ENCODE results near the gene BCL2L15.

Gene BCL2L15

DNA sequence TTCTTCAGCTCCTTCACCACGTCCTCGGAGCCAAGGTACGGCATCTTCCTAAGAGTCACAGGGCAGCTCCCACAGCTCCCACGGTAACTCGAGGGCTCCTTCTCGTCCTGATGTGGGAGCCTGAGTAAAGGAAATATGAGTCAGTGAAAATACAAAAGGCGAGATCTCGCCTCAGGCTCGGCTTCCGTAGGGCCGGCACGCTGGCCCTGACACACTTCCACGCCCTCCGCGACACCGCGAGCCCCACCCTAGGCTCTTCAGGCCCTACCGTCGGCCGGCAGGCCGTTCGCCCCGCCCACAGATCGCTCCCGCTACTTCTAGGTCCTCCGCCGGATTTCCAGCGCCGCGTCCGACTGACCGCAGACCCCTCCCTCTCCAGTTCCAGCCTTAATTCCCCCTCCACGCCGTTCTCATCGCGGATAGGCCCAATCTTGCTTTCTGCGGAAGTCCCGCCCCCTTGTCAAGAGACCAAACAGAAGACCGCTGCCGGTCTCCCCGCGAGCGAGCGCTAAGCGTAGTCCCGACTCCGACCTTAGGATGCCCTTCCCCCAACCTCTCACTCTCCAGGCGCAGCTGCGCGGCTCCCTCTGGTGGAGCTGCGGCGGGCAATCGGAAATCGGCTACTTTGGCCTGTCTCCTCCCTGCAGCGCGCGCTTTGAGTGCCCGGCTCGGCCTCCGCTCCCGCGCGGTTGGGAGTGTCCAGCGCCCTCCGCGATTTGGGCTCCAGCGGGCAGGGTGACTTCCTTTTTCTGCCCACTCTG, 17.5 kb upstream of the BCL2L15 start, which contains the start of the genes AP4B1 and DCLRE1B:
AP4B1 (minus strand) TSS at position 126 of the 761 bp plus-strand sequence; CDS start at position 44, 82 bp downstream.
DCLRE1B (plus strand) TSS at position 653 of the 761 bp plus-strand sequence. CDS start 261 bp downstream, outside the sequence.
- Histone ChIP-seq H3K79me1 (ENCODE audit: low read length) (peaks cover 5% of the 10 kb centered on the region), H3K4ac (ENCODE audit: low read depth, low read length) (peak within 1 kb of the TSS; percentile 64), H4K8ac (ENCODE audit: low read depth, low read length) (no peak within 1 kb of the TSS), H3K23ac (ENCODE audit: low read length) (no peak within 1 kb of the TSS), H2BK120ac (ENCODE audit: low read depth, low read length) (no peak within 1 kb of the TSS), H3K18ac (ENCODE audit: low read length) (peak within 1 kb of the TSS; percentile 64), H3K56ac (ENCODE audit: low read length) (peak within 1 kb of the TSS; percentile 92), H3K4me1 (ENCODE audit: control insufficient read depth, low read depth, low read length) (peaks cover 2% of the 10 kb centered on the region), H3K79me2 (ENCODE audit: control insufficient read depth, insufficient read depth, low read length) (peaks cover 2% of the 10 kb centered on the region), H2AK5ac (ENCODE audit: low read length) (no peak within 1 kb of the TSS), H3K27me3 (ENCODE audit: insufficient read depth, low read length, poor library complexity) (no peaks in the 10 kb centered on the region), H2BK15ac (replicated peaks; ENCODE audit: low read depth) (no peak within 1 kb of the TSS), H2BK5ac (ENCODE audit: low read length) (peak within 1 kb of the TSS; percentile 73), H3K4me3 (ENCODE audit: low read length) (peak within 1 kb of the TSS; percentile 98), H3K4me2 (ENCODE audit: low read length) (peak within 1 kb of the TSS; percentile 87), H3K9ac (ENCODE audit: low read length) (peak within 1 kb of the TSS; percentile 98), H4K5ac (ENCODE audit: low read length) (no peak within 1 kb of the TSS), H3K27ac (ENCODE audit: low read depth, low read length) (peak within 1 kb of the TSS; percentile 65), H3K36me3 (ENCODE audit: control insufficient read depth, insufficient read depth, low read length) (peaks cover 2% of the 10 kb centered on the region)
- WGBS (ENCODE audit: extremely low coverage, insufficient coverage, low lambda C conversion rate) = no CpG with 5 or more reads among the region's 67 CpGs
- DNase-seq = peak; percentile 100

DNA sequence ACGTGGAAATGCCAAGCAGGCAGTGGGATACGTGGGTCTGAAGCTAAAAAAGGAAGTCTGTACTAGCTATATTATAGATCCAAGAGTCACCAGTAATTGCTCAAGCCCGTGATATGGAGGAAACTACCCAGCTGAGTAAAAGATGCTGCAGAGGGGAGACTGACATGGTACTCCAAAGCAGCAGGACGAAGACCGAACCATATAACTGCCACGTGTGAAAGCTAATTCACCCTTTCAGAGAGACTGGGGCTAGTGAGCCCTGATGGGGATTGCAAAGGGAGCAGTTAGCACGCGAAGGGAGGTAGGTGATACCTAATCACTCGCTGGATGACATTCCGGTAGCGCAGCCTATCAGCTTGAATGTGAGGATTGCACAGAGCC, 16.9 kb upstream of the BCL2L15 start:
- no peak overlapping the region for H3K23ac ChIP-seq (ENCODE audit: low read length)
- peak overlapping the region; percentile 92 for H3K56ac ChIP-seq (ENCODE audit: low read length)
- H3K79me2 ChIP-seq (ENCODE audit: control insufficient read depth, insufficient read depth, low read length) = peaks cover 2% of the 10 kb centered on the region
- H2BK5ac ChIP-seq (ENCODE audit: low read length) = no peak overlapping the region
- H3K4ac ChIP-seq (ENCODE audit: low read depth, low read length) = no peak overlapping the region
- peaks cover 2% of the 10 kb centered on the region for H3K4me1 ChIP-seq (ENCODE audit: control insufficient read depth, low read depth, low read length)
- no peak overlapping the region for H3K18ac ChIP-seq (ENCODE audit: low read length)
- no peak overlapping the region for H4K8ac ChIP-seq (ENCODE audit: low read depth, low read length)
- no peak overlapping the region for H4K5ac ChIP-seq (ENCODE audit: low read length)
- peak; percentile 89 for DNase-seq
- WGBS (ENCODE audit: extremely low coverage, insufficient coverage, low lambda C conversion rate) = no CpG with 5 or more reads among the region's 11 CpGs
- H3K79me1 ChIP-seq (ENCODE audit: low read length) = peaks cover 5% of the 10 kb centered on the region
- no peak overlapping the region for H2BK120ac ChIP-seq (ENCODE audit: low read depth, low read length)
- H3K9ac ChIP-seq (ENCODE audit: low read length) = peak overlapping the region; percentile 85
- H3K4me2 ChIP-seq (ENCODE audit: low read length) = peak overlapping the region; percentile 87
- H3K36me3 ChIP-seq (ENCODE audit: control insufficient read depth, insufficient read depth, low read length) = peaks cover 2% of the 10 kb centered on the region
- no peak overlapping the region for H2BK15ac ChIP-seq (replicated peaks; ENCODE audit: low read depth)
- peak overlapping the region; percentile 92 for H3K4me3 ChIP-seq (ENCODE audit: low read length)
- H2AK5ac ChIP-seq (ENCODE audit: low read length) = no peak overlapping the region
- peak overlapping the region; percentile 30 for H3K27ac ChIP-seq (ENCODE audit: low read depth, low read length)
- H3K27me3 ChIP-seq (ENCODE audit: insufficient read depth, low read length, poor library complexity) = no peaks in the 10 kb centered on the region

DNA sequence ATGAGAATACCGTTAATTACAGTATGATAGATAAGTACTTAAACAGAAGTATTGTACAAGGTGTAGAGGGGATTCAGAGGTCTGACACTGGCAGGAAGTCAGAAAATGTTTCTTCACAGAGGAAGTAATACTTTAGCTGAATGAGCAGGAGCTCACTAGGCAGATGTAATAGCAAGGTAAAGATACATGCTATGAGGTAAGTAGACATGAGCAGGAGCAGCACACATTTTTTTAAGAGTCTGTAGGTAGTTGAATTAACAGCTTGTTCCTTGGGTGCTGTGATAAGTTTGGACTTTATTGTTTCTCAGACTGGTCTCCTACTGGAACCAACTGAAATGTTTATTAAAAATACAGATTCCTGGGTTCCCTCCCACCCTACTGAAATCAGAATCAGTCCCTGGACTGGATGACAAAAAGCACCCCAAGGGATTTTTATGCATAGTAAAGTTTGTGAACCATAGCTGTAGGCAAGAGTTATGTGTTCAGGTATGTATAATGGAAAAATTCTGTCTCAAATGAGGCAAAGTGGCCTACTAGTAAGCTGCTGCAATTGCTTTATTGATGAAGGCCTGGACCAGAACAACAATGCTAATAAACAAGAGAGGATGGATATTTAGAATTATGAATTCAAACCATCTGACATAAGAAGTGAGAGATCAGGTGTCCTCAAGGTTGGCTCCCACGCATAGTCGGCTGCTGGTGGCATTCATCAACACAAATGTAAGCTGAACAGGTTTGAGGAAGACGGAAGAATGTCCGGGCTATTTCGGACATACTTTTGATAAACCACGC, 16.3 kb upstream of the BCL2L15 start:
- Histone ChIP-seq H3K4me3 (ENCODE audit: low read length) (peak overlapping the region; percentile 92), H3K79me1 (ENCODE audit: low read length) (peaks cover 5% of the 10 kb centered on the region), H3K4me1 (ENCODE audit: control insufficient read depth, low read depth, low read length) (peaks cover 2% of the 10 kb centered on the region), H2BK5ac (ENCODE audit: low read length) (no peak overlapping the region), H2AK5ac (ENCODE audit: low read length) (no peak overlapping the region), H3K18ac (ENCODE audit: low read length) (no peak overlapping the region), H3K27me3 (ENCODE audit: insufficient read depth, low read length, poor library complexity) (no peaks in the 10 kb centered on the region), H4K5ac (ENCODE audit: low read length) (no peak overlapping the region), H3K56ac (ENCODE audit: low read length) (peak overlapping the region; percentile 92), H4K8ac (ENCODE audit: low read depth, low read length) (no peak overlapping the region), H3K4ac (ENCODE audit: low read depth, low read length) (no peak overlapping the region), H3K23ac (ENCODE audit: low read length) (no peak overlapping the region), H3K9ac (ENCODE audit: low read length) (peak overlapping the region; percentile 85), H2BK15ac (replicated peaks; ENCODE audit: low read depth) (no peak overlapping the region), H3K79me2 (ENCODE audit: control insufficient read depth, insufficient read depth, low read length) (peaks cover 2% of the 10 kb centered on the region), H3K4me2 (ENCODE audit: low read length) (peak overlapping the region; percentile 87), H2BK120ac (ENCODE audit: low read depth, low read length) (no peak overlapping the region), H3K27ac (ENCODE audit: low read depth, low read length) (no peak overlapping the region), H3K36me3 (ENCODE audit: control insufficient read depth, insufficient read depth, low read length) (peaks cover 1% of the 10 kb centered on the region)
- no CpG with 5 or more reads among the region's 7 CpGs for WGBS (ENCODE audit: extremely low coverage, insufficient coverage, low lambda C conversion rate)
- DNase-seq = no peak

DNA sequence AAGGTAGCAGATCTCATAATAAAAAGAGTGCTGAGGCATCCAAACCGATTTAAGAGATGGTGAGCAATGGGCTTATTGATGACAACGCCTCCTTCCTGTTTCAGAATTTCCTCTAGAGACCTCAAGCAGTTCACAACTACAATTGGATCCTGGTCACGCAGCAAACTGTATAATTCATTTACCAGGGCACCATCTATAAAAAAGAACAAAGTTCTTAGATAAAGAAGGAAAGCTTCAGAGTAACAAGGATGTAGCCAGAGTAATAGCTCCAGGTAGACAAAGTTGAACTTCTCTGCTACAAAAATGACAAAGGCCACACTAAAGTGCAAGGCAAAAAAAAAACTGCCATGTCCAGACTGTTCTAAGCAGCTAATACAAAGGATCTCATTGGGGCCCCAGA, 13.8 kb upstream of the BCL2L15 start:
- Histone ChIP-seq H3K27ac (ENCODE audit: low read depth, low read length) (no peak overlapping the region), H4K5ac (ENCODE audit: low read length) (no peak overlapping the region), H2BK120ac (ENCODE audit: low read depth, low read length) (no peak overlapping the region), H3K9ac (ENCODE audit: low read length) (no peak overlapping the region), H3K56ac (ENCODE audit: low read length) (no peak overlapping the region), H2BK5ac (ENCODE audit: low read length) (no peak overlapping the region), H3K4ac (ENCODE audit: low read depth, low read length) (no peak overlapping the region), H3K36me3 (ENCODE audit: control insufficient read depth, insufficient read depth, low read length) (no peaks in the 10 kb centered on the region), H3K79me2 (ENCODE audit: control insufficient read depth, insufficient read depth, low read length) (peaks cover 2% of the 10 kb centered on the region), H4K8ac (ENCODE audit: low read depth, low read length) (no peak overlapping the region), H3K4me1 (ENCODE audit: control insufficient read depth, low read depth, low read length) (peaks cover 2% of the 10 kb centered on the region), H3K27me3 (ENCODE audit: insufficient read depth, low read length, poor library complexity) (no peaks in the 10 kb centered on the region), H3K4me2 (ENCODE audit: low read length) (no peak overlapping the region), H3K18ac (ENCODE audit: low read length) (no peak overlapping the region), H3K23ac (ENCODE audit: low read length) (no peak overlapping the region), H3K79me1 (ENCODE audit: low read length) (peaks cover 3% of the 10 kb centered on the region), H2BK15ac (replicated peaks; ENCODE audit: low read depth) (no peak overlapping the region), H2AK5ac (ENCODE audit: low read length) (no peak overlapping the region), H3K4me3 (ENCODE audit: low read length) (no peak overlapping the region)
- no CpG with 5 or more reads among the region's 3 CpGs for WGBS (ENCODE audit: extremely low coverage, insufficient coverage, low lambda C conversion rate)
- DNase-seq = no peak

DNA sequence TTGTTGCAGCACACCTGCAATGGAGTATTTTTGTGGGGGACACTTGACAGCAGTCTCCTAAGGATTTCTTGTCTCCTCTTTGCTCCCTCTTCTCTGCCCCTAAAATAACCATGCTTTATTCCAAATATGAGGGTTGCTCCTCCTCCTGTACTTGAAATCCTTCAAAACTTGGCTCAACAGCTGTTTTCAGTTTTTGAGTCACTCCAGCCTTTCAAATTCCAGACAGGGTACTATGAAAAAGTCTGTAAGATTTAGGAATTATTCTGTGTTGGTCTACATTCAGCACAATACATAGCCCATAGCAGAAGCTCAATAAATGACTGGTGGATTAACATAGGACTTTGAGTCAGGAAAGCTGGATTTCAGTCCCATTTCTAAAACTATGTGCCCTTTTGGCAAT, 11.7 kb upstream of the BCL2L15 start:
- Histone ChIP-seq H3K9ac (ENCODE audit: low read length) (no peak overlapping the region), H3K36me3 (ENCODE audit: control insufficient read depth, insufficient read depth, low read length) (no peaks in the 10 kb centered on the region), H3K56ac (ENCODE audit: low read length) (no peak overlapping the region)

More for the DNA sequence above, 11.7 kb upstream of the BCL2L15 start:
- Histone ChIP-seq H3K4me1 (ENCODE audit: control insufficient read depth, low read depth, low read length) (peaks cover 2% of the 10 kb centered on the region), H2BK120ac (ENCODE audit: low read depth, low read length) (no peak overlapping the region), H3K79me2 (ENCODE audit: control insufficient read depth, insufficient read depth, low read length) (peaks cover 2% of the 10 kb centered on the region), H3K27ac (ENCODE audit: low read depth, low read length) (no peak overlapping the region), H3K4ac (ENCODE audit: low read depth, low read length) (no peak overlapping the region), H2AK5ac (ENCODE audit: low read length) (no peak overlapping the region), H3K4me3 (ENCODE audit: low read length) (no peak overlapping the region), H3K27me3 (ENCODE audit: insufficient read depth, low read length, poor library complexity) (no peaks in the 10 kb centered on the region), H4K8ac (ENCODE audit: low read depth, low read length) (no peak overlapping the region), H3K23ac (ENCODE audit: low read length) (no peak overlapping the region), H2BK5ac (ENCODE audit: low read length) (no peak overlapping the region), H3K4me2 (ENCODE audit: low read length) (no peak overlapping the region), H2BK15ac (replicated peaks; ENCODE audit: low read depth) (no peak overlapping the region), H4K5ac (ENCODE audit: low read length) (no peak overlapping the region), H3K18ac (ENCODE audit: low read length) (no peak overlapping the region), H3K79me1 (ENCODE audit: low read length) (peaks cover 3% of the 10 kb centered on the region)
- no peak for DNase-seq

All from mesendoderm (in vitro differentiated cells).